Endothelial cell of umbilical vein (primary cell): ENCODE measurements around the gene RFWD3.

Experiments used
- POLR2A ChIP-seq: IDR thresholded peaks from 2 replicates; pipeline ENCODE4 v1.6.1; 2012; ENCODE audit warnings: low read depth, mild to moderate bottlenecking, control low read depth, low read length
- TF ChIP-seq, protein P1 (sequence below): IDR thresholded peaks from 2 replicates; pipeline ENCODE4 v1.6.1; 2011; ENCODE audit not compliant: insufficient read depth, insufficient read length

DNA sequence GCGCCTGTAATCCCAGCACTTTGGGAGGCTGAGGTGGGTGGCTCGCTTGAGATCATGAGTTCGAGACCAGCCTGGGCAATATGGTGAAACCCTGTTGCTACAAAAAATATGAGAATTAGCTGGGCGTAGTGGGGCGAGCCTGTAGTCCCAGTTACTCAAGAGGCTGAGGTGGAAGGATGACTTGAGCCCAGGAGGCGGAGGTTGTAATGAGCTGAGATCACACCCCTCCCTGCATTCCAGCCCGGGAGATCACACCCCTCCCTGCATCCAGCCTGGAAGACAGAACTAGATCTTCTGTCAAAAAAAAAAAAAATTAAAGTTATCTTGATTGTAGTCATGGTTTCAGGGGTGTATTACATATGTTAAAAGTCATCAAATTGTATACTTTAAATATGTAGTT lies 33.0 kb downstream of the RFWD3 start:
- TF ChIP-seq POLR2A, result no peak
- TF ChIP-seq, protein P1, sequence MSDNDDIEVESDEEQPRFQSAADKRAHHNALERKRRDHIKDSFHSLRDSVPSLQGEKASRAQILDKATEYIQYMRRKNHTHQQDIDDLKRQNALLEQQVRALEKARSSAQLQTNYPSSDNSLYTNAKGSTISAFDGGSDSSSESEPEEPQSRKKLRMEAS, result no peak
